IPS DF 6.9 (cell line): ENCODE data around the gene MROH7.

Source experiments
- DNase-seq: peaks from one replicate; pipeline ENCODE4 v3.0.0-alpha.2; 2013; ENCODE audit warnings: low read depth, low spot score
- H3K27ac ChIP-seq: one replicate; pipeline ENCODE4 v1.5.1; 2013; ENCODE audit warnings: low read length, control low read depth
- H3K27me3 ChIP-seq: 2 replicates; pipeline ENCODE4 v1.6.1; 2013; ENCODE audit warnings: mild to moderate bottlenecking, low read length; ENCODE audit not compliant: control insufficient read depth, insufficient read depth
- H3K36me3 ChIP-seq: 2 replicates; pipeline ENCODE4 v1.6.1; 2013; ENCODE audit warnings: low read length; ENCODE audit not compliant: control insufficient read depth, insufficient read depth
- H3K4me1 ChIP-seq: 2 replicates; pipeline ENCODE4 v1.6.1; 2013; ENCODE audit warnings: low read length; ENCODE audit not compliant: control insufficient read depth, insufficient read depth
- H3K4me3 ChIP-seq: 2 replicates; pipeline ENCODE4 v1.5.1; 2013; ENCODE audit warnings: mild to moderate bottlenecking, low read length
- H3K9me3 ChIP-seq: 2 replicates; pipeline ENCODE4 v1.6.1; 2013; ENCODE audit warnings: low read length, inconsistent platforms; ENCODE audit not compliant: control insufficient read depth, insufficient read depth
- WGBS: extraction: QIAGEN DNeasy Blood & Tissue Kit; methylation state at CpG from one replicate; pipeline ENCODE4 v1.1.7; 2013; ENCODE audit warnings: mixed read lengths, missing lambda C conversion rate; ENCODE audit not compliant: insufficient read length, insufficient coverage; 5-methylcytosine and 5-hydroxymethylcytosine counted together

MROH7 gene

GRCh38 chr1:54736685-54737084 lies 95.1 kb downstream of the MROH7 start:
- no peak overlapping the region for H3K4me3 ChIP-seq
- no peak for DNase-seq
- no peaks in the 10 kb centered on the region for H3K9me3 ChIP-seq
- H3K27me3 ChIP-seq, result no peaks in the 10 kb centered on the region
- no peaks in the 10 kb centered on the region for H3K4me1 ChIP-seq
- H3K27ac ChIP-seq, result no peak overlapping the region
- H3K36me3 ChIP-seq, result peaks cover 12% of the 10 kb centered on the region; the same call in 1 of the 2 replicates
- no CpG with 5 or more reads among the region's 5 CpGs for WGBS

GRCh38 chr1:54738244-54738643 lies 96.7 kb downstream of the MROH7 start:
- Histone ChIP-seq H3K9me3 (no peaks in the 10 kb centered on the region), H3K4me1 (no peaks in the 10 kb centered on the region), H3K36me3 (peaks cover 18% of the 10 kb centered on the region; the same call in 1 of the 2 replicates), H3K4me3 (no peak overlapping the region), H3K27me3 (no peaks in the 10 kb centered on the region), H3K27ac (no peak overlapping the region)
- no peak for DNase-seq
- WGBS, result no CpG with 5 or more reads among the region's 6 CpGs

GRCh38 chr1:54741531-54741930 lies 99.9 kb downstream of the MROH7 start:
- WGBS, result no CpG with 5 or more reads among the region's 4 CpGs
- H3K9me3 ChIP-seq, result no peaks in the 10 kb centered on the region
- no peak overlapping the region for H3K27ac ChIP-seq
- no peak overlapping the region for H3K4me3 ChIP-seq
- H3K36me3 ChIP-seq, result peaks cover 18% of the 10 kb centered on the region; the same call in 1 of the 2 replicates
- no peak for DNase-seq
- H3K4me1 ChIP-seq, result no peaks in the 10 kb centered on the region
- H3K27me3 ChIP-seq, result no peaks in the 10 kb centered on the region

- Histone ChIP-seq H3K4me1 (no peaks in the 10 kb centered on the region), H3K4me3 (no peak overlapping the region), H3K36me3 (peaks cover 15% of the 10 kb centered on the region; the same call in 1 of the 2 replicates), H3K27ac (no peak overlapping the region), H3K27me3 (no peaks in the 10 kb centered on the region), H3K9me3 (no peaks in the 10 kb centered on the region)
- no peak for DNase-seq
- no CpG with 5 or more reads among the region's 4 CpGs for WGBS
These were observed 100.7 kb downstream of the MROH7 start for GRCh38 chr1:54742282-54742681.

GRCh38 chr1:54743416-54744226 lies 102.0 kb downstream of the MROH7 start:
- WGBS, result no CpG with 5 or more reads among the region's 12 CpGs
- peaks cover 12% of the 10 kb centered on the region; the same call in 1 of the 2 replicates for H3K36me3 ChIP-seq
- H3K4me1 ChIP-seq, result no peaks in the 10 kb centered on the region

GRCh38 chr1:54744696-54745095 lies 103.1 kb downstream of the MROH7 start:
- Histone ChIP-seq H3K36me3 (peaks cover 10% of the 10 kb centered on the region; the same call in 1 of the 2 replicates), H3K4me1 (no peaks in the 10 kb centered on the region), H3K9me3 (no peaks in the 10 kb centered on the region), H3K27me3 (no peaks in the 10 kb centered on the region), H3K27ac (no peak overlapping the region), H3K4me3 (no peak overlapping the region)
- DNase-seq, result no peak
- WGBS, result no CpG with 5 or more reads among the region's 3 CpGs

More at GRCh38 chr1:54743416-54744226, 102.0 kb downstream of the MROH7 start:
- H3K27ac ChIP-seq, result no peak overlapping the region
- no peaks in the 10 kb centered on the region for H3K9me3 ChIP-seq
- no peaks in the 10 kb centered on the region for H3K27me3 ChIP-seq
- DNase-seq, result no peak
- no peak overlapping the region for H3K4me3 ChIP-seq

- DNase-seq, result no peak
- Histone ChIP-seq H3K4me3 (no peak overlapping the region), H3K9me3 (no peaks in the 10 kb centered on the region), H3K27me3 (no peaks in the 10 kb centered on the region), H3K27ac (no peak overlapping the region), H3K36me3 (peaks cover 10% of the 10 kb centered on the region; the same call in 1 of the 2 replicates), H3K4me1 (no peaks in the 10 kb centered on the region)
- no CpG with 5 or more reads among the region's 6 CpGs for WGBS
These were observed 103.7 kb downstream of the MROH7 start for GRCh38 chr1:54745274-54745673.

- no CpG with 5 or more reads among the region's 4 CpGs for WGBS
- Histone ChIP-seq H3K4me1 (no peaks in the 10 kb centered on the region), H3K36me3 (peaks cover 10% of the 10 kb centered on the region; the same call in 1 of the 2 replicates)
These were observed 104.3 kb downstream of the MROH7 start for GRCh38 chr1:54745864-54746263.

GRCh38 chr1:54748094-54748835 lies 106.7 kb downstream of the MROH7 start:
- no peak overlapping the region for H3K27ac ChIP-seq
- DNase-seq, result no peak
- no peaks in the 10 kb centered on the region for H3K36me3 ChIP-seq
- no CpG with 5 or more reads among the region's 14 CpGs for WGBS
- no peaks in the 10 kb centered on the region for H3K4me1 ChIP-seq
- H3K4me3 ChIP-seq, result no peak overlapping the region
- H3K9me3 ChIP-seq, result no peaks in the 10 kb centered on the region
- no peaks in the 10 kb centered on the region for H3K27me3 ChIP-seq

More at GRCh38 chr1:54745864-54746263, 104.3 kb downstream of the MROH7 start:
- H3K27ac ChIP-seq, result no peak overlapping the region
- no peak for DNase-seq
- no peaks in the 10 kb centered on the region for H3K9me3 ChIP-seq
- no peak overlapping the region for H3K4me3 ChIP-seq
- no peaks in the 10 kb centered on the region for H3K27me3 ChIP-seq

GRCh38 chr1:54750596-54750995 lies 109.0 kb downstream of the MROH7 start:
- Histone ChIP-seq H3K36me3 (no peaks in the 10 kb centered on the region), H3K27me3 (no peaks in the 10 kb centered on the region), H3K9me3 (no peaks in the 10 kb centered on the region), H3K4me3 (no peak overlapping the region), H3K27ac (no peak overlapping the region), H3K4me1 (no peaks in the 10 kb centered on the region)
- no peak for DNase-seq
- no CpG with 5 or more reads among the region's 6 CpGs for WGBS
